ENCODE data around the gene ZNF607. TPM values are rescaled to one million over a fixed set of nuclear protein-coding genes. Genes with fewer than 3 reads are reported as not detected.
"Not testable (repeated sequence)": the region's sequence is repeated elsewhere in the genome, so short reads cannot be mapped to it uniquely, and the experiment has no call there.

ZNF607 gene
- total and polyA plus RNA-seq, 8 donors = 2.1 to 7.6 (median 3.2) TPM

DNA sequence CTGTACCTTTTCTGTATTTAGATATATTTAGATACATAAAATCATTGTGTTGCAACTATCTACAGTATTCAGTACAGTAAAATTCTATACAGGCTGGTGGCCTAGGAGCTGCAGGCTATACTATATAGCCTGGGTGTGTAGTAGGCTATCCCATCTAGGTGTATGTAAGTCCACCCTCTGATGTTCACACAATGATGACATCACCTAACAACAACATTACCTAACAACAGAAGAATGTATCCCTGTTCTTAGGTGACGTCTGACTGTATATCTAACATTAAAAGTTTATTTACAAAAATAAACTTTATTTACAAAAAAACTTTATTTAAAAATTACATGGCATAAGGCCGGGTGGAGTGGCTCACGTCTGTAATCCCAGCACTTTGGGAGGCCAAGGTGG, 36.0 kb downstream of the ZNF607 start:
- intact Hi-C loops (cut with DNase I) = no loop called here
- FAIRE-seq (no peak), DNase-seq (no peak), ATAC-seq (no peak)
- Histone ChIP-seq H3K27ac (no peak overlapping the region), H3K4me1 (no peaks in the 10 kb centered on the region), H3K27me3 (no peaks in the 10 kb centered on the region), H3K9me3 (no peaks in the 10 kb centered on the region), H3K36me3 (no peaks in the 10 kb centered on the region), H3K4me3 (no peak overlapping the region)
- WGBS, 2 donors = 52 to 78% methylated on average over 3 of the region's 3 CpGs
- TF ChIP-seq CTCF (IDR thresholded peaks at IDR 0.05) = no peak

GRCh38 chr19:37669450-37669914, 50.1 kb downstream of the ZNF607 start:
- WGBS, 2 donors = 76 to 83% methylated on average over 6 of the region's 6 CpGs
- Histone ChIP-seq H3K4me3 (no peak overlapping the region), H3K4me1 (no peaks in the 10 kb centered on the region), H3K27ac (no peak overlapping the region), H3K36me3 (no peaks in the 10 kb centered on the region), H3K9me3 (peaks cover 0 to 3% (median 0%) of the 10 kb centered on the region in 4 donors), H3K27me3 (no peaks in the 10 kb centered on the region)
- TF ChIP-seq CTCF (IDR thresholded peaks at IDR 0.05) = no peak
- DNase-seq (no peak), FAIRE-seq (no peak), ATAC-seq (no peak)
- intact Hi-C loops (cut with DNase I) = no loop called here

GRCh38 chr19:37657157-37657556, 62.4 kb downstream of the ZNF607 start:
- ATAC-seq; H3K9me3 ChIP-seq; H3K27ac ChIP-seq; intact Hi-C loops (cut with DNase I); H3K27me3 ChIP-seq; DNase-seq; H3K4me3 ChIP-seq; H3K36me3 ChIP-seq; FAIRE-seq: not testable (repeated sequence)
- H3K4me1 ChIP-seq = peaks cover 3 to 12% (median 8%) of the 10 kb centered on the region in 3 donors
- WGBS, 2 donors = 95 to 98% methylated on average over 8 of the region's 8 CpGs

DNA sequence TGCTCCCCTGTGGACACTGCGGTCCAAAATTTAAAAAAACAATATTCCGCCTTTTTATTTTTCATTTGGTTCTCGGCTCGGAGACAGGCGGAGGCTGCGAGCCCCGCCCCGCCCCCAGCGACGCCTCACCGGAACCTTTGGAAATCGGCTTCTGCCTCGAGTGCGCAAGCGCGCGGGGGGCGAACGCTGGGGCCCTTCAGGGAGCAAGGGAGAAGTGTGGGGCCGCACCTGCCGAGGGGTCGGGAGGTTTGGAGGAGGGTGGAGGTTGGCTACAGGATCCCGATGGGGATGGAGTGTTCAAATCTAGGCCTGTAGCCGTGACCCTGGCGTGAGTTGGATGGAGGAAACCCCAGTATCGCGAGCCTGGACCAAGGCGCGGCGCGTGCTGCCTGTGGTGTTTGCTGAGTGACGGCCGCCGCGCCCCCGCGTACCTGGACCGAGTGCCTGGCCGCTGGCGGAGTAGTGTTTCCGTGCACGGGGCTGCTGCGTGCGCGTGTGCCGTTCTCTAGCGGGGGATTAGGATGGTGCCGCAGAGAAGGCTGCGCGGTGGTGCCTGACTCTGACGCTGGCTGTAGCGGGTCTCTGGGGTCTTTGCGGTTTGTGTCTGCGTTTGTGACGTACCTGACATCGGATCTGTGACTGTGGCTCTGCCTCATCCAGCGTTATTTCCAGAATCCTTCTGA, 63.7 kb downstream of the ZNF607 start:
- Histone ChIP-seq H3K27ac (peak overlapping the region; percentile 62 to 90 (median 83)), H3K4me1 (peaks cover 3 to 12% (median 8%) of the 10 kb centered on the region in 3 donors), H3K4me3 (peak overlapping the region; percentile 39 to 76 (median 69)), H3K9me3 (no peaks in the 10 kb centered on the region), H3K27me3 (no peaks in the 10 kb centered on the region), H3K36me3 (no peaks in the 10 kb centered on the region)
- TF ChIP-seq CTCF (IDR thresholded peaks at IDR 0.05) = no peak
- FAIRE-seq (no peak), ATAC-seq (peak; percentile 83 to 91 (median 84)), DNase-seq (peak; percentile 74 to 91 (median 86))
- intact Hi-C loops (cut with DNase I) = no loop called here
- 0 to 1% methylated on average over 54 to 57 of the region's 57 CpGs for WGBS, 2 donors

GRCh38 chr19:37655301-37655688, 64.3 kb downstream of the ZNF607 start, which contains the start of gene ZFP30:
TSS of gene ZFP30 (minus strand) at chr19:37655465. CDS start at chr19:37647822, 7,643 bp downstream.
- no peak for FAIRE-seq
- H3K27ac ChIP-seq = peak within 1 kb of the TSS; percentile 62 to 90 (median 83)
- H3K9me3 ChIP-seq = no peaks in the 10 kb centered on the region
- no peaks in the 10 kb centered on the region for H3K36me3 ChIP-seq
- peak within 1 kb of the TSS; percentile 39 to 76 (median 69) for H3K4me3 ChIP-seq
- TF ChIP-seq CTCF (IDR thresholded peaks at IDR 0.05) = no peak
- H3K4me1 ChIP-seq = peaks cover 3 to 12% (median 8%) of the 10 kb centered on the region in 3 donors
- intact Hi-C loops (cut with DNase I) = no loop called here
- 1% methylated on average over 34 of the region's 34 CpGs for WGBS, 2 donors
- peak; percentile 66 to 94 (median 86) for DNase-seq
- peak; percentile 82 to 93 (median 93) for ATAC-seq
- H3K27me3 ChIP-seq = no peaks in the 10 kb centered on the region
